AG04449 (cell line): ENCODE measurements around the gene ASPRV1.

Source experiments
- CTCF ChIA-PET: fragments of 350-600 bp; formaldehyde crosslinking; extraction: SDS; loops from one replicate; lab custom pipeline; 2021; ENCODE audit warnings: antibody characterized with exemption; lab: Yijun Ruan, JAX
- POLR2A ChIA-PET: fragments of 400-600, 350-600 bp; formaldehyde crosslinking; extraction: SDS; loops from one replicate; lab custom pipeline; 2020; ENCODE audit warnings: antibody characterized with exemption, inconsistent platforms; lab: Yijun Ruan, JAX
- DNase-seq: peaks from one replicate; pipeline ENCODE4 v3.0.0-alpha.2; 2010; ENCODE audit warnings: low read depth, low spot score
- H3K4me3 ChIP-seq: 2 replicates; pipeline ENCODE4 v1.5.1; 2011; ENCODE audit warnings: low read depth, mild to moderate bottlenecking, control low read depth, low read length
- CTCF ChIP-seq: IDR thresholded peaks from one replicate; pipeline ENCODE4 v1.5.1; 2011; ENCODE audit warnings: mild to moderate bottlenecking, moderate library complexity, low read length, control low read depth, inconsistent platforms; ENCODE audit not compliant: insufficient read depth; ENCODE audit errors: missing control alignments

ASPRV1 gene

DNA sequence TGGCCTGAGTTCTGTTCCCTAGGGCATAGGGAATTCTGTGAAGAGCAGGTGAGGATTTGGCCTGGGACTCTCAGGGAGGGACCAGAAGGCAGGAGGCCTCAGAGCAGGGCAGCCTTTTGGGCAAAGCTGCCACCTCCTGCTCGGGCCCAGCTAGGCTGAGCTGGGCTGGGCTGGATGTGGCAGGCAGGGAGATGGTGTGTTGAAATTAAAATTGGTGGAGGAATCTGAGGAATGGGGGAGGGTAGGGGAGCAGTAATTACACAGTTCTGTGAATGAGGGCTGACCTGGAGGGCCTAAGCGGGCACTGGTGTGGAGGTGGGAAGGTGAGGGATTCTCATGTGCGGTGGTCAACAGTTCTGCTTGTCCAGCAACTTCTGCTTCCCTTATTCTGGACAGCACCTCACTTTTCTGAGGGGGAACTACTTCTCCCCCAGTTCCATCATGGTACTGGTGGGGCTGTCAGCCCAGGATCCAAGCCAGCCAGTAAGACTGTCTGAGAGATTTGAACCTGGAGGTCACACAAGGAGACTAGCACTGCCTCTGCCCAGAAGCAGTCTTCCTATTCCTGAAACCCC is 22.0 kb upstream of the ASPRV1 start:
- no peak for DNase-seq
- CTCF ChIA-PET = no interaction called here
- no peak overlapping the region for H3K4me3 ChIP-seq
- no peak for TF ChIP-seq CTCF
- POLR2A ChIA-PET = no interaction called here

DNA sequence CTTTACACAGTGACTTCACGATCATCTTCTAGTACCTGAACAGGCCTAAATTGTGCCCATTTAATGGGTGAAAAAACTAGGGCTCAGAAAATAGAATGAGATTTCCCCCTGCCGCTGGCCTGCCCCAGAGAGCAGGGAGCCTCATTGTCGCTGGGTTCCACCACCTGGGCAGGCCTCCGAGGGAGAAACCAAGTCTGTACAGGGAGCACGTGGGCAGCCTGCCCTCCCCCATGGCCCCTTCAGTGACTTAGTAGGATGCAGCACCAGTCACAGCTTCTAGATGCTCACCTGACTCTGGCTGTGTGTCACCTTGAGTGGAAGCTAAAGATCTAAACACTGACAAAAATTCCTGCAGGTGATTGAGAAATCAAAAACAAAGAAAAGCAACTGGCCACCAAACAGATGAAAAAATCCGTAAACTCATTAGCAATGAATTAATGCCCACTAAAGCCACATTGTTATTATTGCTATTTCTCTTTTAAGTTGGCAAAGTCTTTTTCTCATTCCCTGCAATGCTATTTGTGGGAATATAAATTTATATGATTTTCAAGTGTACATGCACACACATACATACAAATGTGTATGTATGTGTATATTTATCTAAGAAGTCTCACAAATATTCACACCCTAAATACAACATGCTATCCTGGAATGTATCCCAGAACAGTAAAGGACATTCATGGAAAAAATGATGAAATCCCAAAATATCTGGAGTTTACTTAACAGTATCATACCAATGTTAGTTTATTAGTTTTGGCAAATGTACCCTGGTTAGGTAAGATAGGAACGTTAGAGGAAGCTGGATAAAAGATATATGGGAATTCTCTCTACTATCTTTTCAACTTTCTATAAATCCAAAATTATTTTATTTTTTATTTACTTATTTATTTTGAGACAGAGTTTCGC is 18.7 kb upstream of the ASPRV1 start:
- H3K4me3 ChIP-seq = no peak overlapping the region
- no peak for DNase-seq
- POLR2A ChIA-PET = interaction anchor here (0.7 kb wide), 1 partner anchor 210 kb away, joined by 3 read pairs; no protein-coding TSS in a partner anchor
- CTCF ChIA-PET = no interaction called here
- no peak for TF ChIP-seq CTCF

- no peak for DNase-seq
- POLR2A ChIA-PET = no interaction called here
- CTCF ChIA-PET = no interaction called here
- H3K4me3 ChIP-seq = no peak overlapping the region
- TF ChIP-seq CTCF = no peak
These were observed 16.6 kb upstream of the ASPRV1 start for GRCh38 chr2:69977906-69978482.

DNA sequence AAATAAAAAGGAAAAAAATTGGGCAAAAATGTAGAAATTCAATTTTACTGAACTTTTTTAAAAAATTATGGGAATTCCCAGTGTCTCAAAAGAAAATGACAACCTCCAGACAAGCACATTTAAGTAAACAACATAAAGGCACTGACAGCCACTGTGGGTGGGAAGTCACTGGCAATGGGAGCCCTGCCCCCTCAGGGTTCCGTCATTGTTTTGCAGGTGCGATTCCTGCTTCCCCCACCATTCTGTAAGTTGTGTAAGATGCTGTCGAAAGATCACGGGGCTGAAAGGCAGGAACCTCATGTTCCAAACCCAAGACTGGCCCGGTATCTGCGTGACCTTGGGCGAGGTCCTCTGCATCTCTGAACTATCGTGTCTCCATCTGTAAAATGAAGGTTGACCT is 15.8 kb upstream of the ASPRV1 start:
- CTCF ChIA-PET = no interaction called here

GRCh38 chr2:69975853-69976462 is 14.5 kb upstream of the ASPRV1 start:
- POLR2A ChIA-PET = no interaction called here
- CTCF ChIA-PET = no interaction called here
- no peak for DNase-seq
- H3K4me3 ChIP-seq = no peak overlapping the region
- TF ChIP-seq CTCF = no peak

More for the DNA sequence above, 15.8 kb upstream of the ASPRV1 start:
- no peak for DNase-seq
- TF ChIP-seq CTCF = no peak
- POLR2A ChIA-PET = no interaction called here
- H3K4me3 ChIP-seq = no peak overlapping the region
